ENCODE data around the gene CSF1R. TPM values are rescaled to one million over a fixed set of nuclear protein-coding genes. Genes with fewer than 3 reads are reported as not detected.

The CSF1R gene
- total and polyA plus RNA-seq, 4 donors: 5.4 to 46.2 (median 22.1) TPM

DNA sequence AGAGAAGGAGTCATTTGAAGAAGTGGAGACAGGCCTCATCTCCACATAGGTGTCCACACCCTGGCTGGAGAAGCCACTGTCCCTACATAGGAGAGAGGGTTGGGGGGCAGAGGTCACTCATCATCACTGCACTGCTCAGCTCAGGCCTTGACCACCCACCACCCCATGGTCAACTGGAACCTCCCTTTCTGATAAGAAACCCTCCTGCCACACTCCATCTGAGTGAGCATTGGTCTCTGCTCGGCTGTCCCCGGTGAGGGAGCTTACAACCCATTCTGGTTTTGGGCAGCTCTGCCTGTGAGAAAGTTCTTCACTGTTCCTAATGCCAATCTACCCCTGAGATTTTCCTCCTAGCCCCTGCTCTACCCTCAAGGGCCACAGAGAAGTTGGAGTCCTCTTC lies 28.8 kb downstream of the CSF1R start (continued):
- TF ChIP-seq, protein P1, sequence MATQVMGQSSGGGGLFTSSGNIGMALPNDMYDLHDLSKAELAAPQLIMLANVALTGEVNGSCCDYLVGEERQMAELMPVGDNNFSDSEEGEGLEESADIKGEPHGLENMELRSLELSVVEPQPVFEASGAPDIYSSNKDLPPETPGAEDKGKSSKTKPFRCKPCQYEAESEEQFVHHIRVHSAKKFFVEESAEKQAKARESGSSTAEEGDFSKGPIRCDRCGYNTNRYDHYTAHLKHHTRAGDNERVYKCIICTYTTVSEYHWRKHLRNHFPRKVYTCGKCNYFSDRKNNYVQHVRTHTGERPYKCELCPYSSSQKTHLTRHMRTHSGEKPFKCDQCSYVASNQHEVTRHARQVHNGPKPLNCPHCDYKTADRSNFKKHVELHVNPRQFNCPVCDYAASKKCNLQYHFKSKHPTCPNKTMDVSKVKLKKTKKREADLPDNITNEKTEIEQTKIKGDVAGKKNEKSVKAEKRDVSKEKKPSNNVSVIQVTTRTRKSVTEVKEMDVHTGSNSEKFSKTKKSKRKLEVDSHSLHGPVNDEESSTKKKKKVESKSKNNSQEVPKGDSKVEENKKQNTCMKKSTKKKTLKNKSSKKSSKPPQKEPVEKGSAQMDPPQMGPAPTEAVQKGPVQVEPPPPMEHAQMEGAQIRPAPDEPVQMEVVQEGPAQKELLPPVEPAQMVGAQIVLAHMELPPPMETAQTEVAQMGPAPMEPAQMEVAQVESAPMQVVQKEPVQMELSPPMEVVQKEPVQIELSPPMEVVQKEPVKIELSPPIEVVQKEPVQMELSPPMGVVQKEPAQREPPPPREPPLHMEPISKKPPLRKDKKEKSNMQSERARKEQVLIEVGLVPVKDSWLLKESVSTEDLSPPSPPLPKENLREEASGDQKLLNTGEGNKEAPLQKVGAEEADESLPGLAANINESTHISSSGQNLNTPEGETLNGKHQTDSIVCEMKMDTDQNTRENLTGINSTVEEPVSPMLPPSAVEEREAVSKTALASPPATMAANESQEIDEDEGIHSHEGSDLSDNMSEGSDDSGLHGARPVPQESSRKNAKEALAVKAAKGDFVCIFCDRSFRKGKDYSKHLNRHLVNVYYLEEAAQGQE (IDR thresholded peaks at IDR 0.05): no peak
- TF ChIP-seq TAF1 (conservative IDR thresholded peaks at IDR 0.05) (no peak), HNF4A (conservative IDR thresholded peaks at IDR 0.05) (no peak)

DNA sequence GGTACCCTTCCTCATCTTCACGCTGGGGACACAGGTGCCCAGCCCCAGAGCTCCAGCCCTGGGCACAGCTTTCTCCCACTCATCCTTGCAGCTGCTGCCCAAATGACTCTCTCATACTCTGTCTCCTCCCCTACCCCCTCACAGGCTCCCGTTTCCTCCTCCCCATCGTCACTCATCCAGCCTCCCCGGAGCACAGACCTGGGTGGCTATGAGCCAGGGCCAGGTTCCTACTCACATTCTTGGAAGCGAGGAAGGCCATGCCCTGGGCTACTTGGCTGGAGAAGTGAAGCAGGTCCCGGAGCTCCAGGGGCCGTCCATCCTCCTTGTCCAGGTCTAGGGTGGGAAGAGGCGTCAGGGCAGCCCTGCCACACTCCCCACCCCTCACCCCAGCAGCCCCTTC lies 29.3 kb downstream of the CSF1R start:
- H3K27me3 ChIP-seq (ENCODE audit: control insufficient read depth in 4 of 4, insufficient read depth in 4 of 4, low read length in 3 of 4): no peaks in the 10 kb centered on the region
- no peaks in the 10 kb centered on the region for H3K4me1 ChIP-seq (ENCODE audit: control insufficient read depth in 4 of 4, insufficient read depth in 4 of 4, low read length in 3 of 4)
- 84% methylated on average over 8 of the region's 8 CpGs for WGBS
- no peak for TF ChIP-seq NR2F2 (IDR thresholded peaks at IDR 0.05)
- TF ChIP-seq, protein P2, sequence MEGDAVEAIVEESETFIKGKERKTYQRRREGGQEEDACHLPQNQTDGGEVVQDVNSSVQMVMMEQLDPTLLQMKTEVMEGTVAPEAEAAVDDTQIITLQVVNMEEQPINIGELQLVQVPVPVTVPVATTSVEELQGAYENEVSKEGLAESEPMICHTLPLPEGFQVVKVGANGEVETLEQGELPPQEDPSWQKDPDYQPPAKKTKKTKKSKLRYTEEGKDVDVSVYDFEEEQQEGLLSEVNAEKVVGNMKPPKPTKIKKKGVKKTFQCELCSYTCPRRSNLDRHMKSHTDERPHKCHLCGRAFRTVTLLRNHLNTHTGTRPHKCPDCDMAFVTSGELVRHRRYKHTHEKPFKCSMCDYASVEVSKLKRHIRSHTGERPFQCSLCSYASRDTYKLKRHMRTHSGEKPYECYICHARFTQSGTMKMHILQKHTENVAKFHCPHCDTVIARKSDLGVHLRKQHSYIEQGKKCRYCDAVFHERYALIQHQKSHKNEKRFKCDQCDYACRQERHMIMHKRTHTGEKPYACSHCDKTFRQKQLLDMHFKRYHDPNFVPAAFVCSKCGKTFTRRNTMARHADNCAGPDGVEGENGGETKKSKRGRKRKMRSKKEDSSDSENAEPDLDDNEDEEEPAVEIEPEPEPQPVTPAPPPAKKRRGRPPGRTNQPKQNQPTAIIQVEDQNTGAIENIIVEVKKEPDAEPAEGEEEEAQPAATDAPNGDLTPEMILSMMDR (IDR thresholded peaks at IDR 0.05; ENCODE audit: low read depth, low read length, missing input control): no peak
- TF ChIP-seq SP1 (IDR thresholded peaks at IDR 0.05): no peak
- TF ChIP-seq HNF4G (IDR thresholded peaks at IDR 0.05): no peak
- TF ChIP-seq, protein P3, sequence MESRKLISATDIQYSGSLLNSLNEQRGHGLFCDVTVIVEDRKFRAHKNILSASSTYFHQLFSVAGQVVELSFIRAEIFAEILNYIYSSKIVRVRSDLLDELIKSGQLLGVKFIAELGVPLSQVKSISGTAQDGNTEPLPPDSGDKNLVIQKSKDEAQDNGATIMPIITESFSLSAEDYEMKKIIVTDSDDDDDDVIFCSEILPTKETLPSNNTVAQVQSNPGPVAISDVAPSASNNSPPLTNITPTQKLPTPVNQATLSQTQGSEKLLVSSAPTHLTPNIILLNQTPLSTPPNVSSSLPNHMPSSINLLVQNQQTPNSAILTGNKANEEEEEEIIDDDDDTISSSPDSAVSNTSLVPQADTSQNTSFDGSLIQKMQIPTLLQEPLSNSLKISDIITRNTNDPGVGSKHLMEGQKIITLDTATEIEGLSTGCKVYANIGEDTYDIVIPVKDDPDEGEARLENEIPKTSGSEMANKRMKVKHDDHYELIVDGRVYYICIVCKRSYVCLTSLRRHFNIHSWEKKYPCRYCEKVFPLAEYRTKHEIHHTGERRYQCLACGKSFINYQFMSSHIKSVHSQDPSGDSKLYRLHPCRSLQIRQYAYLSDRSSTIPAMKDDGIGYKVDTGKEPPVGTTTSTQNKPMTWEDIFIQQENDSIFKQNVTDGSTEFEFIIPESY (IDR thresholded peaks at IDR 0.05): no peak
- TF ChIP-seq RAD21 (IDR thresholded peaks at IDR 0.05): no peak
- TF ChIP-seq RXRA (IDR thresholded peaks at IDR 0.05): no peak
- no peak for TF ChIP-seq FOXA2 (IDR thresholded peaks at IDR 0.05)
- no peak for TF ChIP-seq TAF1 (conservative IDR thresholded peaks at IDR 0.05)
- no peak for TF ChIP-seq YY1 (IDR thresholded peaks at IDR 0.05)
- TF ChIP-seq HNF4A (conservative IDR thresholded peaks at IDR 0.05): no peak
- TF ChIP-seq EGR1 (IDR thresholded peaks at IDR 0.05; ENCODE audit: low read depth in 2 of 2): no peak
- no peak for TF ChIP-seq JUND (IDR thresholded peaks at IDR 0.05)
- TF ChIP-seq GABPA (IDR thresholded peaks at IDR 0.05 in 1 of 2, conservative IDR thresholded peaks at IDR 0.05 in 1 of 2): no peak
- TF ChIP-seq, protein P4, sequence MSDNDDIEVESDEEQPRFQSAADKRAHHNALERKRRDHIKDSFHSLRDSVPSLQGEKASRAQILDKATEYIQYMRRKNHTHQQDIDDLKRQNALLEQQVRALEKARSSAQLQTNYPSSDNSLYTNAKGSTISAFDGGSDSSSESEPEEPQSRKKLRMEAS (IDR thresholded peaks at IDR 0.05): no peak
- H3K9me3 ChIP-seq (ENCODE audit: control insufficient read depth in 4 of 4, low read length in 3 of 4): no peaks in the 10 kb centered on the region
- no peak overlapping the region for H3K27ac ChIP-seq (ENCODE audit: low read depth in 1 of 2, low read length in 2 of 2)
- H3K36me3 ChIP-seq (ENCODE audit: control insufficient read depth in 4 of 4, insufficient read depth in 3 of 4, low read depth in 1 of 4, low read length in 3 of 4): peaks cover 4 to 30% (median 22%) of the 10 kb centered on the region in 4 donors
- no peak for DNase-seq (ENCODE audit: low spot score)
- H3K9ac ChIP-seq (ENCODE audit: low read depth in 1 of 2, low read length in 2 of 2): no peak overlapping the region
- no peak overlapping the region for H3K4me3 ChIP-seq (ENCODE audit: low read depth in 1 of 3, low read length in 3 of 3)
